K562 (cell line): ENCODE measurements around the gene MYMX. TPM values are rescaled to one million over a fixed set of nuclear protein-coding genes. Genes with fewer than 3 reads are reported as not detected.
A peak's percentile ranks its signal among the peaks of the same experiment; 100 is the strongest.

ENCODE experiments used
- ELK1 ChIP-seq: sonication (generic); formaldehyde crosslinking; IDR thresholded peaks from 2 replicates; pipeline ENCODE4 v1.8.1; 2022; ENCODE audit warnings: missing genetic modification reagents
- MGA ChIP-seq: fragments of 450-650 bp; IDR thresholded peaks from 2 replicates; pipeline ENCODE4 v1.6.1; 2016; ENCODE audit warnings: mild to moderate bottlenecking, moderate library complexity
- MTA2 ChIP-seq: fragments of 450-650 bp; IDR thresholded peaks from 2 replicates; pipeline ENCODE4 v1.6.1; 2016; ENCODE audit warnings: low read depth
- SMAD4 ChIP-seq: fragments of 250-450 bp; sonication (Bioruptor Pico); conservative IDR thresholded peaks from 2 replicates; pipeline ENCODE4 v1.8.0; 2021; ENCODE audit warnings: inconsistent platforms, mild to moderate bottlenecking, moderate library complexity
- U2AF1 ChIP-seq: fragments of 200-400 bp; formaldehyde crosslinking; optimal IDR thresholded peaks from 2 replicates; pipeline ENCODE3; 2017; ENCODE audit warnings: mild to moderate bottlenecking, low read depth, low read length, moderate library complexity
- ZBTB11 ChIP-seq, 3 experiments: fragments of 200-800 bp in 1 of 3; fragments of 250-450 bp in 1 of 3; fragments of 450-650 bp in 1 of 3; sonication (Bioruptor Pico) in 1 of 3; sonication (Bioruptor generic) in 1 of 3; formaldehyde crosslinking in 1 of 3; IDR thresholded peaks; 2 replicates each; pipeline versions ENCODE4 v1.6.1 to v1.8.0; 2016 to 2022; ENCODE audit warnings: mild to moderate bottlenecking in 2 of 3, missing genetic modification characterization in 2 of 3, missing compliant biosample characterization in 1 of 3, moderate library complexity in 1 of 3
- ZNF316 ChIP-seq: fragments of 450-650 bp; IDR thresholded peaks from 2 replicates; pipeline ENCODE4 v1.6.1; 2016
- ZNF778 ChIP-seq: fragments of 450-650 bp; formaldehyde crosslinking; IDR thresholded peaks from 2 replicates; pipeline ENCODE4 v1.4.0; 2020; ENCODE audit warnings: mild to moderate bottlenecking, moderate library complexity
- polyA plus RNA-seq, 8 experiments: library from polyadenylated mRNA; depleted of rRNA in 4 of 8; stranded (reverse) in 5 of 8; unstranded in 3 of 8; fragments of >200 nt; fragmentation: Nextera tagmentation in 2 of 8; fragmentation: Illumina TruSeq in 1 of 8; extraction: Ambion mirVana in 2 of 8; extraction: Trizol in 1 of 8; gene quantifications; 2 replicates each; pipeline versions ENCODE4 v1.2.1 to v1.2.3, GENCODE V29; 2011 to 2014; ENCODE audit warnings: inconsistent platforms in 1 of 8, missing spikeins in 1 of 8
- total RNA-seq, 7 experiments: library from RNA; depleted of rRNA in 6 of 7; stranded (reverse); fragments of >200 nt in 6 of 7; fragmentation: Illumina TruSeq in 2 of 7; extraction: Trizol in 2 of 7; gene quantifications; 2 replicates each; pipeline versions ENCODE4 v1.2.1 to v1.2.3, GENCODE V29; 2011 to 2021; ENCODE audit warnings: low replicate concordance in 1 of 7
- TF ChIP-seq, protein P1 (sequence below): fragments of 450-650 bp; formaldehyde crosslinking; IDR thresholded peaks from 2 replicates; pipeline ENCODE4 v1.4.0; 2022; ENCODE audit warnings: missing genetic modification characterization

The MYMX gene
- total and polyA plus RNA-seq, 9 of the 15 experiments (the other 6 are each of a cell fraction or from before 2014, with no cell fraction given), result 0.12 TPM; not detected in 8

GRCh38 chr6:44192428-44193041 is 24.2 kb upstream of the MYMX start (continued):
- TF ChIP-seq U2AF1 (no peak), ZBTB11 (CRISPR knock-in tag; IDR thresholded peaks at IDR 0.05) (peak in 1 of 3 experiments; percentile 22; a peak in 1 of 6 replicates), ELK1 (CRISPR knock-in tag) (no peak), ZNF778 (CRISPR knock-in tag) (no peak), SMAD4 (peak; percentile 46; the same call in 1 of the 2 replicates), MTA2 (no peak), MGA (peak; percentile 40), ZNF316 (no peak)
- TF ChIP-seq, protein P1, sequence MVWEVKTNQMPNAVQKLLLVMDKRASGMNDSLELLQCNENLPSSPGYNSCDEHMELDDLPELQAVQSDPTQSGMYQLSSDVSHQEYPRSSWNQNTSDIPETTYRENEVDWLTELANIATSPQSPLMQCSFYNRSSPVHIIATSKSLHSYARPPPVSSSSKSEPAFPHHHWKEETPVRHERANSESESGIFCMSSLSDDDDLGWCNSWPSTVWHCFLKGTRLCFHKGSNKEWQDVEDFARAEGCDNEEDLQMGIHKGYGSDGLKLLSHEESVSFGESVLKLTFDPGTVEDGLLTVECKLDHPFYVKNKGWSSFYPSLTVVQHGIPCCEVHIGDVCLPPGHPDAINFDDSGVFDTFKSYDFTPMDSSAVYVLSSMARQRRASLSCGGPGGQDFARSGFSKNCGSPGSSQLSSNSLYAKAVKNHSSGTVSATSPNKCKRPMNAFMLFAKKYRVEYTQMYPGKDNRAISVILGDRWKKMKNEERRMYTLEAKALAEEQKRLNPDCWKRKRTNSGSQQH (CRISPR knock-in tag), result peak; percentile 47; the same call in 1 of the 2 replicates
